Cardiac fibroblast (primary cell): ENCODE data around the gene FAM110A.
"Not testable (repeated sequence)": the region's sequence is repeated elsewhere in the genome, so short reads cannot be mapped to it uniquely, and the experiment has no call there.

Experiments
- DNase-seq, 2 donors: peaks; one replicate each; pipeline versions ENCODE4 v3.0.0 to v3.0.0-alpha.2; 2010; ENCODE audit warnings: low read depth in 2 of 2
- H3K4me3 ChIP-seq, 2 donors: replicated peaks in 1 of 2; 1 replicate in 1 of 2; 2 replicates in 1 of 2; pipeline ENCODE4 v1.5.1; 2011; ENCODE audit warnings: low read depth in 2 of 2, low read length in 2 of 2, mild to moderate bottlenecking in 2 of 2, moderate library complexity in 1 of 2
- CTCF ChIP-seq: IDR thresholded peaks from one replicate; pipeline ENCODE4 v1.5.1; 2011; ENCODE audit warnings: low read depth, mild to moderate bottlenecking, low read length, inconsistent platforms

FAM110A gene

GRCh38 chr20:889932-890463 is 56.5 kb downstream of the FAM110A start:
- no peak for TF ChIP-seq CTCF
- no peak for DNase-seq
- H3K4me3 ChIP-seq = no peak overlapping the region

- no peak for DNase-seq
- H3K4me3 ChIP-seq = no peak overlapping the region
- no peak for TF ChIP-seq CTCF
Observed at GRCh38 chr20:890666-891057, 57.1 kb downstream of the FAM110A start.

- DNase-seq = peak in 1 of 2 donors; percentile 23
- no peak overlapping the region for H3K4me3 ChIP-seq
- no peak for TF ChIP-seq CTCF
Observed at GRCh38 chr20:891058-891705, 57.7 kb downstream of the FAM110A start.

- no peak for DNase-seq
- no peak for TF ChIP-seq CTCF
- H3K4me3 ChIP-seq = no peak overlapping the region
Observed at GRCh38 chr20:891706-892080, 58.2 kb downstream of the FAM110A start.

DNA sequence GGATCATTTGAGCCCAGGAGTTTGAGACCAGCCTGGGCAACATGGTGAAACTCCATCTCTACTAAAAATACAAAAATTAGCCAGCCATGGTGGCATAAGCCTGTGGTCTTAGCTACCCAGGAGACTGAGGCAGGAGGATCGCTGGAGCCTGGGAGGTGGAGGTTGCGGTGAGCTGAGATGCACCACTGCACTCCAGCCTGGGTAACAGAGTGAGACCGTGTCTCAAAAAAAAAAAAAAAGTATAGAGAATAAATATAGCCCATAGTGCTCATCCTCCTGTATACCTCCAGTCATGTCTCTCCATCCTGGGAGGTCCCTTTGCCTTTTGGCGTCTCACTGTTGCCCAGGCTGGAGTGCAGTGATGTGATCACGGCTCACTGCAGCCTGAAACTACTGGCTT is 58.9 kb downstream of the FAM110A start:
- not testable (repeated sequence) for DNase-seq

More for the DNA sequence above, 58.9 kb downstream of the FAM110A start:
- not testable (repeated sequence) for H3K4me3 ChIP-seq
